Bronchial epithelial cell (primary cell): ENCODE data around the gene DKK1. TPM values are rescaled to one million over a fixed set of nuclear protein-coding genes. Genes with fewer than 3 reads are reported as not detected.
A peak's percentile ranks its signal among the peaks of the same experiment; 100 is the strongest.

Experiments
- DNase-seq: peaks from one replicate; pipeline ENCODE4 v3.0.0-alpha.2; 2010; ENCODE audit warnings: low read depth
- FAIRE-seq: peaks from 2 replicates; lab custom pipeline; 2011; peaks lifted over from hg19 to GRCh38; lab: Jason Lieb, UNC
- H3K27me3 ChIP-seq: 2 replicates; pipeline ENCODE4 v1.5.1; 2011; ENCODE audit warnings: low read length; ENCODE audit not compliant: control insufficient read depth, insufficient read depth
- H3K36me3 ChIP-seq: 2 replicates; pipeline ENCODE4 v1.5.1; 2011; ENCODE audit warnings: low read length; ENCODE audit not compliant: control insufficient read depth, insufficient read depth
- H3K4me3 ChIP-seq: 2 replicates; pipeline ENCODE4 v1.5.1; 2011; ENCODE audit warnings: mild to moderate bottlenecking, low read depth, low read length, control low read depth
- total RNA-seq: library from RNA; depleted of rRNA; stranded (reverse); fragments of >200 nt; gene quantifications from 2 replicates; pipeline ENCODE4 v1.2.1, GENCODE V29; 2014
- TF ChIP-seq, protein P1 (sequence below): IDR thresholded peaks from 2 replicates; pipeline ENCODE4 v1.5.1; 2011; ENCODE audit warnings: mild to moderate bottlenecking, moderate library complexity, low read length, control low read depth, inconsistent platforms; ENCODE audit not compliant: insufficient read depth, severe bottlenecking

Gene DKK1
- total RNA-seq, 1 donor from 2014 or later, result 43.7 TPM

DNA sequence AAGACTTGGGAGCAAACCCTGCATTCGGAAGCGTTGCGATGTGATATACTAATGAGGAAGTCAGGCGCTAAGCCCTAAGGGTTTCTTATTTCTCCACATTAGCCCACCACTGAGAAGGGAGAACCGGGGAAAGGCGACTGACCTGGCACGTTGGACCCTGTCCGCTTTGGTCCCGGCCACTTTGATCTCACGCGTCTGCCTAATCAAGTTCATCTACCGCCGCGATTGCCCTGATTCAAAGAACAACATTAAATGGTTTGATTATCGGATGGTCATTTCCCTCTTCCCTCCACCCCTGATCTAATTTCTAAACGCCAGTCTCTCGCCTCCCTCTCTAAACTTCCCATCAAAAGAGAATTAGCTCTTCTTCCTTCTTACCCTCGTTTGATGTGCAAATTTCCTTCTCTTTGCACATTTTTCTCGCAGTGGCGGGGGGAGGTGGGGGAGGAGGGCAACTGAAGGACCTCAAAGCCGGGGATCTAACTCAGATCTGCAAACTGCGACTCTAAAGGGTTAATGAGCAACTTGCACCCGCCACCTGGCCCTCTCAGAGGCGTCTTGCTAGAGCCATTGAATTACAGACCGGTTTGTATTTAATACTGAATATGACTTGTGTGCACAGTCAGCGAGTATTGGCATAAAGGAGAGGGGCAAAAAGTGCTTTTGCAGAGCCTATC, 687 bp upstream of the DKK1 start:
- Histone ChIP-seq H3K36me3 (no peaks in the 10 kb centered on the region), H3K27me3 (no peaks in the 10 kb centered on the region), H3K4me3 (peak overlapping the region; percentile 78)
- TF ChIP-seq, protein P1, sequence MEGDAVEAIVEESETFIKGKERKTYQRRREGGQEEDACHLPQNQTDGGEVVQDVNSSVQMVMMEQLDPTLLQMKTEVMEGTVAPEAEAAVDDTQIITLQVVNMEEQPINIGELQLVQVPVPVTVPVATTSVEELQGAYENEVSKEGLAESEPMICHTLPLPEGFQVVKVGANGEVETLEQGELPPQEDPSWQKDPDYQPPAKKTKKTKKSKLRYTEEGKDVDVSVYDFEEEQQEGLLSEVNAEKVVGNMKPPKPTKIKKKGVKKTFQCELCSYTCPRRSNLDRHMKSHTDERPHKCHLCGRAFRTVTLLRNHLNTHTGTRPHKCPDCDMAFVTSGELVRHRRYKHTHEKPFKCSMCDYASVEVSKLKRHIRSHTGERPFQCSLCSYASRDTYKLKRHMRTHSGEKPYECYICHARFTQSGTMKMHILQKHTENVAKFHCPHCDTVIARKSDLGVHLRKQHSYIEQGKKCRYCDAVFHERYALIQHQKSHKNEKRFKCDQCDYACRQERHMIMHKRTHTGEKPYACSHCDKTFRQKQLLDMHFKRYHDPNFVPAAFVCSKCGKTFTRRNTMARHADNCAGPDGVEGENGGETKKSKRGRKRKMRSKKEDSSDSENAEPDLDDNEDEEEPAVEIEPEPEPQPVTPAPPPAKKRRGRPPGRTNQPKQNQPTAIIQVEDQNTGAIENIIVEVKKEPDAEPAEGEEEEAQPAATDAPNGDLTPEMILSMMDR, result no peak
- FAIRE-seq (no peak), DNase-seq (peak; percentile 38)

DNA sequence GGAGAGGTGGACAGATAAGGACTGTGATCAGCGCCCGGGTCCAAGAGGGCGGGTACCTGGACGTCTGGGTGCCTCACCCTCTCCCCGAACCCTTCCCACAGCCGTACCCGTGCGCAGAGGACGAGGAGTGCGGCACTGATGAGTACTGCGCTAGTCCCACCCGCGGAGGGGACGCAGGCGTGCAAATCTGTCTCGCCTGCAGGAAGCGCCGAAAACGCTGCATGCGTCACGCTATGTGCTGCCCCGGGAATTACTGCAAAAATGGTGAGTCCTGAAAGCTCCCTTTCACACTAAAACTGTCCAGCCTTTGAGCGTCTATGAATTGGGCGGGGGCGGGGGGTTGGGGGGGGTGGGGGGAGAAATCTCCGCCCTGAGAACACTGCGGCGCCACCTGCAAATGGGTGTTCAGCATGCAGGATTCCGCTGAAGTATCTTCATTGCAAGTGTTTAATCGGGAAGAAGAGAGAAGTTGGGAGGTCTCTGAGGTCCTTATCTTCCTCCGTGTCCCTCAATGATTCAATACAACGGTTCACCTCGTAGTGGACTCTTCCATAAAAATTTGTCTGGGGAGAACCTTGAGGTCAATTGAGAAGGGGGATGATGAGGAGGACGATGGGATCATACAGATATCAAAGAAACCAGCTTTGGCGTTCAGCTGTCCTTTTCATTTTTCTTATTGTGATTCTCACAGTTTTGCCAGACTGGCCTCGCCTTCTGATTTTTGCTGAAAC, 906 bp downstream of the DKK1 start:
- Histone ChIP-seq H3K36me3 (no peaks in the 10 kb centered on the region), H3K27me3 (no peaks in the 10 kb centered on the region), H3K4me3 (peak overlapping the region; percentile 78)
- TF ChIP-seq, protein P1, result no peak
- no peak for DNase-seq
- no peak for FAIRE-seq

DNA sequence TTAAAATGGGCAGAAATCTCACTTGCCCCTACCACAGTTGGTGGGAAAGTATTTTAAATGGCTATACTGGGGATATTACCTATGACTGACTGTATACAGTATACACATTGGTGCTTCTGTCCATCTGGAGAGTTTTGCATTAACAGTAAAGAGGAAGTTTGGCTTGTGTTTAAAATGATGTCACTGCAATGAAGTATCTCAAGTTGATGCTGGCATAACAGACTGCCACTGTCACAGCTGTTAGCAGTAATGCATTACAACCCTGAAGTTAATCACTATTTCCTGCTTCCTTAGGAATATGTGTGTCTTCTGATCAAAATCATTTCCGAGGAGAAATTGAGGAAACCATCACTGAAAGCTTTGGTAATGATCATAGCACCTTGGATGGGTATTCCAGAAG, 1.9 kb downstream of the DKK1 start:
- no peak overlapping the region for H3K4me3 ChIP-seq
- H3K36me3 ChIP-seq, result no peaks in the 10 kb centered on the region

DNA sequence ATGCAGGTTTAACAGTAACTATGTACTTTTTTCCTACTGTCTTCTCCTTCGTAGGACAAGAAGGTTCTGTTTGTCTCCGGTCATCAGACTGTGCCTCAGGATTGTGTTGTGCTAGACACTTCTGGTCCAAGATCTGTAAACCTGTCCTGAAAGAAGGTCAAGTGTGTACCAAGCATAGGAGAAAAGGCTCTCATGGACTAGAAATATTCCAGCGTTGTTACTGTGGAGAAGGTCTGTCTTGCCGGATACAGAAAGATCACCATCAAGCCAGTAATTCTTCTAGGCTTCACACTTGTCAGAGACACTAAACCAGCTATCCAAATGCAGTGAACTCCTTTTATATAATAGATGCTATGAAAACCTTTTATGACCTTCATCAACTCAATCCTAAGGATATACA, 2.4 kb downstream of the DKK1 start:
- FAIRE-seq (no peak), DNase-seq (no peak)
- H3K4me3 ChIP-seq, result no peak overlapping the region
- TF ChIP-seq, protein P1, result no peak
- H3K36me3 ChIP-seq, result no peaks in the 10 kb centered on the region
- no peaks in the 10 kb centered on the region for H3K27me3 ChIP-seq

More for the DNA sequence above, 1.9 kb downstream of the DKK1 start:
- TF ChIP-seq, protein P1, result no peak
- no peak for FAIRE-seq
- H3K27me3 ChIP-seq, result no peaks in the 10 kb centered on the region
- DNase-seq, result no peak

DNA sequence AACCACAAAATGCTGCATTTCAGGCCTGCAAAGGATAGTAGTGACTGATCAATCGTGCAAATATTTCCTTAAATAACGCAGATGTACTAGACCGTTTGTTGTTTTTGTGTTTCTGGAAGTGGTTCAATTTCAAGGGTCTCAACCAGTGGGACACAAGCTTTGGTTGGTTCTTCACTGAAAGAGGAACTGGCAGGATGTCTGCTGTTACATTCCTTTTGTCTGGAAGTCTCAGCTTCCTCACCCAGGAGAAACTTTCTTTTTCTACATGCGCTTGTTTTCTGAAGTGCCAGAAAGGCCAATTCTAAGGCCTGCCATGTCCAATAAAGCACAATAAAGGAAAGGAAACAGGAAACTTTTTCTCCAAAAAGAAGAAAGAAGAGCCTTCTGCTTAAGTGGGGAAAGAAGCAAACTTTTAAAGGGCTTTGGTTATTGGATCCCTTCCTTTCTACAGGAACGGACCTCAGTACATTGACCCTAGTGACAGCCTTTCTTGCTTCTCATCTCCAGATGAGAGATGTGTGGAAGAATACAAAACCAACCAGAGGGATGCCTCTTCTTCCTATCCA, 4.1 kb downstream of the DKK1 start:
- TF ChIP-seq, protein P1, result no peak
- H3K27me3 ChIP-seq, result no peaks in the 10 kb centered on the region
- DNase-seq (no peak), FAIRE-seq (no peak)
- no peak overlapping the region for H3K4me3 ChIP-seq
- no peaks in the 10 kb centered on the region for H3K36me3 ChIP-seq
